GM19372 (cell line): Measurements from ENCODE around the gene DDX17.

Source experiments
- ATAC-seq: cut with Tn5 transposase; IDR thresholded peaks from one replicate; pipeline ENCODE4 v1.9.1; 2021; ENCODE audit warnings: mild to moderate bottlenecking, low read depth, moderate library complexity; ENCODE audit not compliant: unreplicated experiment

DDX17 gene

GRCh38 chr22:38451864-38452263, 54.2 kb downstream of the DDX17 start:
- no peak for ATAC-seq

GRCh38 chr22:38451404-38451803, 54.7 kb downstream of the DDX17 start:
- no peak for ATAC-seq

GRCh38 chr22:38450234-38450797, 55.8 kb downstream of the DDX17 start:
- no peak for ATAC-seq

- no peak for ATAC-seq
These were observed 56.3 kb downstream of the DDX17 start for GRCh38 chr22:38449776-38450175.

- ATAC-seq = no peak
These were observed 57.0 kb downstream of the DDX17 start for GRCh38 chr22:38448945-38449745.

- no peak for ATAC-seq
These were observed 60.0 kb downstream of the DDX17 start for GRCh38 chr22:38446018-38446601.

GRCh38 chr22:38444783-38445182, 61.3 kb downstream of the DDX17 start:
- ATAC-seq = no peak

GRCh38 chr22:38443628-38444521, 62.2 kb downstream of the DDX17 start:
- no peak for ATAC-seq

GRCh38 chr22:38442967-38443627, 63.0 kb downstream of the DDX17 start:
- ATAC-seq = no peak

GRCh38 chr22:38441620-38442287, 64.4 kb downstream of the DDX17 start:
- no peak for ATAC-seq

GRCh38 chr22:38440747-38441350, 65.3 kb downstream of the DDX17 start:
- ATAC-seq = no peak

- ATAC-seq = no peak
These were observed 68.7 kb downstream of the DDX17 start for GRCh38 chr22:38437416-38437815.

GRCh38 chr22:38436629-38437395, 69.3 kb downstream of the DDX17 start:
- ATAC-seq = no peak

- no peak for ATAC-seq
These were observed 70.1 kb downstream of the DDX17 start for GRCh38 chr22:38435965-38436364.

- no peak for ATAC-seq
These were observed 71.1 kb downstream of the DDX17 start for GRCh38 chr22:38435010-38435409.

- no peak for ATAC-seq
These were observed 72.2 kb downstream of the DDX17 start for GRCh38 chr22:38433871-38434270.
